Tongue (tissue), 2 donors: ENCODE measurements around the gene PLEKHA7. TPM values are rescaled to one million over a fixed set of nuclear protein-coding genes. Genes with fewer than 3 reads are reported as not detected.
"Not testable (repeated sequence)": the region's sequence is repeated elsewhere in the genome, so short reads cannot be mapped to it uniquely, and the experiment has no call there.

Source experiments
- DNase-seq: peaks from one replicate; pipeline ENCODE4 v3.0.0-alpha.2; 2015
- total RNA-seq: library from RNA; depleted of rRNA; stranded (reverse); fragments of >200 nt; gene quantifications from one replicate; pipeline ENCODE4 v1.2.3, GENCODE V29; 2014

The PLEKHA7 gene
- total RNA-seq, 1 donor from 2014 or later, result 15.6 TPM

DNA sequence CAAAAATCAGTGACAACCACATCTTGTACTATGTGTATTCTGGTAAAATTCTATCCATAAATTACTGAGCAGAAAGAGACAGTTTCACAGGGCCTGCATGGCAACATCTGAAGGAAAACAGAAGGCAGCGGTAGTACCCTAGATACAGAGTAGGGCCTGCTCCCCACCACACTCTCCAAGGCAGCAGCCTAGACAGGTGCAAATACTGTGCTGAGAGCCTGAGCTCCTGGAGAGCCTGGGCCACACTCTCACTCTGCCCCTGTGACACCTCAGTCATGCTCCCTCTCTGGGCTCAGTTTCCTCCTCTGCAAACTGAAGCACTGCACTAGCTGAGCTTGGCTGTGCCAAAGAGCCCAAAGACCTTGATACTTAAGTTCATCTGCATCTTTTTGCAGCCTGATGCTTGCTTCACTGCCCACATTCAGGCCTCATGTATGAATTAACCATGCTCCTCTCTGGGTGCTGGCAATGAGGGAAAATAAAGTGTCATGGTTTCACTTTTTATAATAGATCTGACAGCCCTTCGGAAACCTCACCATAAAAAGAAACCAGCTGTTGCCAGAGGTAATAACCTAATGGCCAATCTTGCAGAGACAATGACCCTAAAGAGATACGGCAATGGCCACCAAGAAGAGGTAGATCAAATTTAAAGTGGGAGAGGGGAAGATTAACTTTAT, 104.7 kb downstream of the PLEKHA7 start:
- no peak for DNase-seq

DNA sequence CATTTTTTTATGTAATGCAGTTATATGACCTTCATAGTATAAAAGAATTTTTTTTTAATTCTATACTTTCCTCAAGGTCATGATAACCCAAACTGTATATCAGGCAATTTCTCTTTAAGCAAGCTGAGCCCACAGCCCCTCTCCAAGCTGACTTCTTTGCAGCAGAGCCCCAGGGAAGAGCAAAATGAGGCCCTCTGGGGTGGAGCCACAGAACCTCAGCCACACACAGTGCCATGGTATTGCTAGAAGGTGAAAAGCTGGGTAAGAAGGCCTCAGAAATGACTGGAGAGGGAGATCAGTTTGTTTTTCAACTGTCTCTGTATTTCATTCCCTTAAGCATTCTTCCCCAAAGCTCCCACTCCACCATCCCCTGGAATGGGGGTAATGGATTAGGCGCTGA, 108.8 kb downstream of the PLEKHA7 start:
- no peak for DNase-seq

DNA sequence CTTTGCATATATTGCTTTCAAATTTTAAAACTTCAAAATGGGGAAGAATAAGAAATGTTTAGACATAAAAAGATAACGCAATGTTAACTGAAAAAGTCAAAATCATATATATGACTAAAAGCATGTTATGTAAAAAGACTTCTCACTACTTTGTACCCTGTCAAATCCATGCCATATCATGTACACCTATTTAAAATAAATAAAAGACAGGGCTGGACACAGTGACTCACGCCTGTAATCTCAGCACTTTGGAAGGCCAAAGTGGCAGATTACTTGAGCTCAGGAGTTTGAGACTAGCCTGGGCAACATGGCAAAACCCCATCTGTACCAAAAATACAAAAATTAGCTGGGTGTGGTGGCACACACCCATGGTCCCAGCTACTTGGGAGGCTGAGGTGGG, 109.5 kb downstream of the PLEKHA7 start:
- not testable (repeated sequence) for DNase-seq

DNA sequence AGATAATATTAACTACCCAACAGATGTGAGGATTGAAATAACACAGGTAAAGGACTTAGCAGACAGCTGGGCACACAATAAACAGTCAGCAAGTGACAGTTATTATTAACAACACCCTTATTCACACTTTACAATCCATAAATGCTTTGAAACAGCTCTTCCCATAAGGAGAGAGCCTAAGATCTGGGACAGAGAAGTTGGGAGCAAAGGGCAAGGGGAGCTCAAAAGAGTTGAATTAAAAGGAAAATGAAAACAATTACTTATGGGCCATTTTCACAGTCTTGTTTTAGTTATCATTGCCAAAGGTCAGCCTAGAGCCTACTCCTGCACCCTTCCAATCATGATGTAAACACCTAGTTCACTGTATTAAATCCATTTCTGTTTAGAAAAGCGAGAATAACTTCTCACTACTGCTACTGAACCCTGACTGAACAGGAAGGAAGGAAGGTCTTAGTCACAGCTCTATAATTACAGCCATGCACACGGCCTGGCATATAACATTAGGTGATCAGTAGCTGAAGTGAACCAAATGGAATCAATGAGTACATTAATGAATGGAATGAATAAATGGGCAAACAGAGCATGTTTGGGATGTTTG, 111.3 kb downstream of the PLEKHA7 start:
- no peak for DNase-seq

DNA sequence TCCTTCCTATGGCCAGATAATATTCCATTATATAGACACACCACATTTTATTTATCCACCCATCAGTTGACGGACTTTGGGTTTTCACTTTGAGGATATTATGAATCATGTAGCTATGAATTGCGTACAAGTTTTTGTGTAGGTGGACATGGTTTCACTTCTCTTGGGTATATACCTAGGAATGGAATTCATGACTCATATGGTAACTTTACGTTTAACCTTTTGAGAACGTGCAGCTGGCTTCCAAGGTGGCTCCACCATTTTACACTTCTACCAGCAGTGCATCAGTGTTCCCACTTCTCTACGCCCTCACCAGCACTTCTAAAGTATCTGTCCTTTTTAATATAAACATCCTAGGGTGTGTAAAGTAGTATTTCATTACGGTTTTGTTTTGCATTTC, 112.0 kb downstream of the PLEKHA7 start:
- DNase-seq, result no peak

DNA sequence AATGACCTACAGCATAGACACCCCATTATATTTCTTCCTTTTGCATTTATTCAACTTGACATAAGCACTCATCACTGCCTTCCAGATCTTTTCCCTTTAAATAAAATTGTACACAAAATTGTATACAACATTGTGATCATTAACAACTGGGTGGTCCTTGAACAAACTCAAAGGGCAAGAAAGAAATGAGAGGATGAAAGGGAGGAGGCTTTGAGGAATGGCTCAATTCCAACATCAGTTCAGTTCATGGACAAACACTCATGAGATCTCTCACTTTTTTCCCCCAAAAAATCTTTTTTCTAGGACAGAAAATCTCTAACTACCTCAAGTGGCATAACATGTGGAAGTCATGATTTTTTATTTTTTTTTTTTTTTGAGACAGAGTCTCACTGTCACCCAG, 113.7 kb downstream of the PLEKHA7 start:
- no peak for DNase-seq

DNA sequence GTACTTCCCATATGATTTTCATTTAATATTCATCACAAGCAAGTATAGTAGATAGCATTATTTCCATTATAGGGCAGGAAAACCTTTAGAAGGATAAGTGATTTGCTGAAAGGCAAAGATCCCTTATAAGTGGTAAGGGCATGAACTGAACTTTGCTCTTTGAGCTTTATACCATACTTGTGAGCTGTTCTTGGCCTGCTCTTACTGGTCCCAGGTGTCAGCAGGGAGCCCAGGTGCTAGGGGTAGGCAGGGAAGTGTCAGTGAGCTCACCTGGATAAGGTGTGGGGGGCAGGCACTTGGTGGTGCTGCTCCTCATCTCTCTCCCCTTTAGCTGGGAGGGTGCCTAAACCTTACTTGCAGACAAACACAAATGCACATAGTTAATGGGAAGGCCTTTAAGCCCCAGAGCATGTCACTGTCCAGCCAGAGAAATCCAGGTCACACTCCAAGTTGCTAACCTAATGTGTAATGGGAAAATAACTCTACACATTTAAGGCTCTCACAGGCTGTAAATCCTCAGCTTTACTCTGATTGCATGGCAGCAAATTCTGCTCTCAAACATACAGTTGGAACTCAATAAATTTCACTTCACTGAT, 114.4 kb downstream of the PLEKHA7 start:
- no peak for DNase-seq

DNA sequence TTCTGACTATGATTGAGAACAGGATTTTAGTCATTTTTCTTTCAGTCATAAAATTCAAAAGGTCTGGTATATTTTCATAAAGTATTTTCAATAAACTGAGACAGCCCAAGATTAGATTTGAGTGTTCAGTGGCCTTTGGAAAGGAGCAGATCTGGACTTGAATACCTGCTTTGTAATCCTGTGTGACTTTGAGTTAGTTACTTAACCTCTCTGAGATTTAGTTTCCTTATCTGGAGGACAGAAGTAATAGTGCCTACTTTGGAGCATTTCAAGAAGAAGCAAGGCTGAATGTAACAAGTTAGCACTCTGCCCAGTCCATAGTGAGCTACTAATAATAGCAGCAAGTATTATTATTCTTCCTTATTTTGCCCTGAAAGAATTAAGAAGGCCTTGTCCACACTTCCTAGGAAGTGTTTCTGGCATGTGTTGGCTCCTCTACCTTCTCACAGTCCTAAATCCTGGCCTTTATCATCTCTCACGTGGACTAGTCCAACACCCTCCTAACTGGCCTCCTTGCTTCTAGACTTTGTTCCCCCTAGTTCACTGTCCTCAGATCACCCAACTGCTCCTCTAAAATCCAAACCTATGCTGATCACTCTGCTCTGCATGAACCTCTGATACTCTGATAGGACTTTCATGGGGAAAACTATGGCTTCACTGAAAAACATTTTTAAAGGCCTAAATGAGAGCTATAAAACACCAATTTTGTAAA, 115.8 kb downstream of the PLEKHA7 start:
- no peak for DNase-seq

DNA sequence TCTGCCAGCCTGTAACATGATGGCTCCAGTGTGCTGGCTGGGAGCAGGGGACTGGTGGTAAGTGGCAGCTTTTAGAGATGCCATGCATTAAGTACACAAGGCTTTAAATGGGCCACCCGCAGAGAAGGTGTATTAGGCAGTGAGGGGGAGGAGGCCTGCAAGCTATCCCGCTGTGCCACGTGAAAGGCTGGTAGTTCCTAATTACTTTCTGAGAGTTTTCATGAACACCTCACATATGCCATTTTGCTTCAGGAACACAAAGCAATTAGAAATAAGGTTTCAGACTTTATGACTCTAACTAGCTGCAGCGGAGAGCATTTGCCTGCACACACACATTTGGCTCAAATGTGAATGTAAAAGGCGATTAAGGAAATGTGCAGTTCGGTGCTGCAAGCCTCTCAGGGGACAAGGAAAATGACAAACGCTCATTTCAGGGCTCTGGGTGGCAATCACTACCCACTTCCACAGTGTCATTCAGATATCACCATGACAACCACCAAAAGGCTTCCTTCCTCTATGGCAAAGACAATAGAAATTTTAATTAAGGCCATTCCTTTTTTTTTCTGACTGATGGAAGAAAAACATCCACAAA, 116.6 kb downstream of the PLEKHA7 start:
- DNase-seq, result no peak

DNA sequence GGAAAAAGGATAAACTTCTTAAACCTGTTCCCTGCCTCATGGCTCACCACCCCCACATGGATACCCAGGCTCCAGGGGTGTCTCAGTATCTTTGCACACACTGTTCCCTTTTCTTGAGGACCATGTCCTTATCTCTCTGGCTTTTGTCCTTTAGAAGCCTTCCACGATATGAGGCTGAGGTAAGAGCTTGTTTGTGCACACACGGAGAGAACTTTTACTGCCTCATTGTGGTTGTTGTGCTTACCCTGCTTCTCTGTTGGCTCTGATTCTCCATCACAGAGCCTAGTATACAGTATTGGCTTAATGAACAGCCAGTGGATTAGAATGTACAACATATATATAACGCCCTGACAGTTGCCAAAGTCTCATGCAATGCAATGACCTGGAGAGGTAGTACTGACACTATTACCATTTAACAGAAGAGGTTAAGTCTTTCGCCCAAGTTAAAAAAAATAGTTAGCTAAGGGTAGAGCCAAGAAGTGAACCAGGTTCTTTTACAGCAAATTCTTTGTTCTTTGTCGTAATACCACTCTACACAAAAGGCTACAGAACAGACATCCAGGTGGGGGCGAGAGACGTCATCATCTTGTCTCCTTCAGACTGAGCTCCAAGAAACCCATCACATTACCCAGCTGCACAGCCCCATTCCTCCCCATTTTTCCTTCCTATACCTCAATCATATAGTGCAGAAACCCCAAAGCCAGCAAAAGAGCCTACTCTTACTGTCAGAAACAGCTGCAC, 117.3 kb downstream of the PLEKHA7 start:
- no peak for DNase-seq

DNA sequence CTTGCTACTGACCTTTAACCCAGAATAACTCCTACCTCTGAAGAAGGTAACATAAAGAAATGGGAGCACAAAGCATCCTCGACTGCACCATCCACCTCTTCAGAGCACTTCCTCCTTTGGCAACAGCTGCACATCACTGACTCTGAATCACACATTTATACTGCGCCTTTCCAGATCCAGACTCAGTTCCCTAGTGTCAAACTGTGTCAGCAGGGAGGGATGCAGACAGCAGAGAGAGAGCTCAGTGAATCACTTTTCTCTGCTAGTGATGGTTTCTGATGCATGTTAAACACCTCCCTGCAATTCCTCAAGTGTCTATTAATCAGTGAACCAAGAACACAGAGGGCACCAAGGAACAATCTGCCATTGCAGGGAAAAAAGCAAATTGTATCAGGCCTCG, 118.9 kb downstream of the PLEKHA7 start:
- DNase-seq, result no peak

DNA sequence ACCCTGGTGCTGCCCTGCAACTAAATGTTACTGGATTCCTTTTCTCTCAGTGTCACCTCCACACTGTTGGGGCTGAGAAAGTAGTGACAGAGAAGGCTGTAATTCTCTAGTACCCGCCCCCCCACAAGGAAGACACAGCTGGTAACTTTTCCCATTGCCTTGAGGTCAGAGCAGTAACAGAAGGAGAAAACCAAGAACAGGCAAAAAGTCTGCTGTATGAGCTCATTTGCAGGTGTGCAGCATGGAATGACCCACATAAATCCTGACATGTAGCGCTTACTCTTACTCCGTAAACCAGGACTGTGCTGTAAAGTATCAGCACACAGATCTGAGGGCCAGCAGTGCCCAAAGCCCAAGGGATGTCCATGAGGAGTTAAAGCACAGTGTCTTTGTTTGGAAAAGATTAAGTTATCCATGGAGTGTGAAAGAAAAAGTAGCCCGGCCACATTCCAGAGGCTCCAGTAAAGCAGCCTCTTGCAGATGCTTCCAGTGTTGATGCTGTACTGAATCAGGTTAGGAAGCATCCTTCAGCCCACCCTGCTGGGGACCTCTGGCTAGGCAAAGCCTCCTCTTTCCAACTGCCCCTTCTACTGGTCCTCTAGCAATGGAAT, 120.7 kb downstream of the PLEKHA7 start:
- DNase-seq, result peak; percentile 44

DNA sequence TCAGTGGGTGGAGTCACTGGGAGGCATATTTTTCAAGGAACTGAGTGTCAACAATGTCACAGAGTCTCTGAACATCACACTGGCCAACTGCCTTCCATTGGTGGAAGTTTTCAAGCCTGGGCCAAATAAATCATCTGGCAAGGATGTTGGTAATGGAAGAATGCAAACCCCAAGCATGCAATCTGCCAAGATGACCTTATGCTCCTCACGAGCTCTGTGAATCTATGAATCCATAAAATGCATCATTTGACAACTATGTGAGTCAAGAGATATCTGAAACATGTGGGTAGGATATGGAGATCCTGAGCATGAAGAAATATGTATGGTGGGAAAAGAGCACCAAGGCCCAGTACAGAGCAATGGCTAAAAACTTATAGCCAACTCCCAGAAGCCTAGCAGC, 122.2 kb downstream of the PLEKHA7 start:
- no peak for DNase-seq

DNA sequence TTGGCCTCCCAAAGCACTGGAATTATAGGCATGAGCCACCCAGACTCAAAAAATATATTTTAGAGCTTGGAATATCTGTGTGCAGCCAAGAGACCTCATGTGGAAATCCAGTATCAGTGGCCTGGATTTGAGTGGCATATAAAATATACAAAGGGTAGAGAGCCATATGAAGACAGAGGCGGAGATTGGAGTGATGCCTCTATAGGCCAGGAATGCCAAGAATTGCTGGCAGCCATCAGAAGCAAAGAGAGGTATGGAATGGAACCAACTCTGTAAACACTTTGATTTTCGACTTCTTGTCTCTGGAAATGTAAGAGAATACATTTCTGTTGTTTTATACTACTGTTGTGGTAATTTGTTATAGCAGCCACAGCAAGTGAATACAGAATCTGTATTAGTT, 123.0 kb downstream of the PLEKHA7 start:
- DNase-seq, result peak; percentile 24

DNA sequence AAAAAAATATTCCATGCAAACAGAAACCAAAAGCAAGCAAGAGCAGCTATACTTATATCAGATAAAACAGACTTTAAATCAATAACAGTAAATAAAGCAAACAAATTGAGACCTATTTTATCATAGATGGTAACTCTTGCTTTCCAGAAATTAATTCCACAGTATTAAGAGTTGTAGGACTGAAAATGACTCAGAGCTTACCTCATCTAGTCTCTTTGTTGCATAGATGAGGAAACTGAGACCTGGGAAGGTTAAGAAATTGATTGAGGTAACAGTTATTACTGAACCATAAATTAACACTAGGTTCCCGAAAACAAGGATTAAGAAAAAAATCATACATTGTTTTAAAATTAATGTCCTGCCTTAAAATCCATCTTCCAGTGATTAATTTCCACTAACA, 123.8 kb downstream of the PLEKHA7 start:
- no peak for DNase-seq

DNA sequence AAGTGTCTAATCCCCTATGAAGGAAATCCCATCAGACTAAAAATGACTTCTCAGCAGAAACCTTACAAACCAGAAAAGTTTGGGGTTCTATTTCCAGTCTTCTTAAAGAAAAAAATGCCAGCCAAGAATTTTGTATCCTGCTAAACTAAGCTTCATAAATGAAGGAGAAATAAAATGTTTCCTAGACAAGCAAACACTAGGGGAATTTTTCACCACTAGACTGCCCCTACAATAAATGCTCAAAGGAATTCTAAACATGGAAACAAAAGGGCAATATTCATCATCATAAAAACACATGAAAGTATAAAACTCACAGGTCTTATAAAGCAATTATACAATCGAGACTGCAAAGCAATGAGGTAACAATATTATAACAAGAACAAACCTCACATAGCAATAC, 124.3 kb downstream of the PLEKHA7 start:
- no peak for DNase-seq

DNA sequence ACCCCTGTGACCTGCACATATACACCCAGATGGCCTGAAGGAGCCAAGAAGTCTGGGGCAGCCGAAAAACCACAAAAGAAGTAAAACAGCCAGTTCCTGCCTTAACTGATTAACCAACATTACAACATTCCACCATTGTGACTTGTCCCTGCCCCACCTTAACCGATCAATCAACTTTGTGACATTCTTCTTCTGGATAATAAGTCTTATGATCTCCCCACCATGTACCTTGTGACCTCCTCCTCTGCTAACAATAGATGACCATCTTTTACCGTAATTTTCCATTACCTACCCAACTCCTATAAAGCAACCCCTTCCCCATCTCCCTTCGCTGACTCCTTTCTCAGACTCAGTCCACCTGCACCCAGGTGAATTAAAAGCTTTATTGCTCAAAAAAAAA, 125.2 kb downstream of the PLEKHA7 start:
- not testable (repeated sequence) for DNase-seq

DNA sequence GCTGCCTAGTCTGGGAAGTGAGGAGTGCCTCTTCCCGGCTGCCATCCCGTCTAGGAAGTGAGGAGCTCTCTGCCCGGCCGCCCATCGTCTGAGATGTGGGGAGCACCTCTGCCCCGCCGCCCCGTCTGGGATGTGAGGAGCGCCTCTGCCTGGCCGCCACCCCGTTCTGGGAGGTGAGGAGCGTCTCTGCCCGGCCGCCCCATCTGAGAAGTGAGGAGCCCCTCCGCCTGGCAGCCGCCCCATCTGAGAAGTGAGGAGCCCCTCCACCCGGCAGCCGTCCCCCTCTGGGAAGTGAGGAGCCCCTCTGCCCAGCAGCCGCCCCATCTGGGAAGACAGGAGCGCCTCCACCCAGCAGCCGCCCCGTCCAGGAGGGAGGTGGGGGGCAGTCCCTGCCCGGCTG, 126.3 kb downstream of the PLEKHA7 start:
- not testable (repeated sequence) for DNase-seq

DNA sequence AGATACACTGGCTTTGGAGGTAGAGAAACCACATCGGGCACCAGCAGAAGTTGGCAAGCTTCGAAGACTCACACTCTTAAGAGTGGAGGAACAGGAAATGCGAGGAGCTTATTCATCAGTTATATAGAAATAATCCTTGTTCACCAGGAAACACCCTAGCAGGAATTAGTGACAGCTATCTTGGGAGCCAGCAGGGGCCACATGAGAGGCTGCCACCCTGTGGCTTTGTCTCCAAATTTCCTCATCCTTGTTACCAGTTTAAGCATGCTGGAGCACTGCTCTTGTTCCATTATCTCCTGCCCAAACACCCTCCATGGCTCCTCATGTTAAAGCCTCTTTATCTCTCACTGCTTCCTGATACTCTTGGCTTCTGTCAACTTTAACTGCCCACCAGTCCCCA, 131.0 kb downstream of the PLEKHA7 start:
- peak; percentile 60 for DNase-seq

DNA sequence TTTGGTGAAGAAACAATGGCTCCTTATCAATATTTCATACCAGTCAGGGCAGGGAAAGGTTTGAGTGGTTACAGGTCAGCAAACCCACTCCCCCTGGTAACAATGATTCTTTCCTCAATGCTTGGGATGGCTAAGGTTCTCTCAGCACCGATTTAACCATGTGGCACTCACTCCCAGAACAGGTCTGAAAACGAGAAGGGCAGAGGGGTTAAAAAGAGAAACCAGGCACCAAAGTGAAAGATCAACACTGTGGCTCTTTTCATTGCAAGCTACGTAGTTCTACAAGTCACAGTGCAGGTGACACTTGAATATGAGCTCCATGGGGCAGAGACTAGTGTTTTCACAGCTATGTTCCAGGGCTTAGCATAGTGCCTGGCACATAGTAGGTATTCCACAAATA, 132.4 kb downstream of the PLEKHA7 start:
- DNase-seq, result no peak

DNA sequence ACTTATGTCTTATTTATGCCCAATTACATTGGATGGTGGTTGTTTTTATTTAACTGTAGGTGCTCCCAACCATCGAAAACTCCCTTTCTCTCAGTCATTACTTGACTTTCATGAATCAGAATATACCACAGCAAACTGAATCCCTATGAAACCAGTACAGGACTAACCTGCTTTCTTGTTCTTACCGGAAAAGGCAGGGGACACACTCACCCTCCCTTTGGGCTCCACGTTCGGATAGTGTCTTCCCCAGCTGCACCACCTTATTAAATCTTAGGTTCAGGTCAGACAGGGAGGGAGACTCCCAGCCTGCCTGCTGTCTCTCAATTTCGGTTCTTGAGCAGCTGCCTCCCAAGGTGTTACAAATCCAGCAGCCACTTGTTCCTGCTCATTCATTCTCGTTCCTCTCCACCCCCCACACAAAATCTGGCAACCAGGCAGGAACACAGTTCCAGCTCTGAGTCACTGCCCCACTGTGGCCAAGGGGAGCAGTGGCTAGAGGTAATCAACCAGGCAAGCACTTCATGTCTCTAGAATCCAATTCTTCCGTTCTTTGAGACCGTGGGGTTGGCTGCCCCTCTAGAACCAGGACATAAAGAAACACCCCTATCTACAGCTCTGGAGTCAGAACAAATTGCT, 133.0 kb downstream of the PLEKHA7 start:
- peak; percentile 58 for DNase-seq
